Endothelial cell of umbilical vein (primary cell): ENCODE data around the gene IL1RL1.

Source experiments
- EZH2 ChIP-seq: IDR thresholded peaks from 2 replicates; pipeline ENCODE4 v1.6.1; 2012; ENCODE audit warnings: borderline replicate concordance, low read depth, mild to moderate bottlenecking, moderate library complexity, low read length, inconsistent platforms; ENCODE audit not compliant: severe bottlenecking
- JUN ChIP-seq: IDR thresholded peaks from 2 replicates; pipeline ENCODE4 v1.6.1; 2011; ENCODE audit warnings: borderline replicate concordance, low read depth; ENCODE audit not compliant: insufficient read length, insufficient read depth
- MYC ChIP-seq: IDR thresholded peaks from one replicate; pipeline ENCODE4 v1.6.1; 2011; ENCODE audit warnings: mild to moderate bottlenecking, low read depth, low read length
- POLR2A ChIP-seq: IDR thresholded peaks from 2 replicates; pipeline ENCODE4 v1.6.1; 2012; ENCODE audit warnings: low read depth, mild to moderate bottlenecking, control low read depth, low read length
- POLR2AphosphoS5 ChIP-seq: IDR thresholded peaks from 2 replicates; pipeline ENCODE4 v1.6.1; 2012; ENCODE audit warnings: low read depth, mild to moderate bottlenecking, control low read depth, low read length, moderate library complexity; ENCODE audit not compliant: insufficient read depth
- TF ChIP-seq, protein P1 (sequence below), 2 donors: IDR thresholded peaks; 1 replicate in 1 of 2; 2 replicates in 1 of 2; pipeline ENCODE4 v1.5.1; 2011; ENCODE audit warnings: low read length in 2 of 2, mild to moderate bottlenecking in 2 of 2, moderate library complexity in 2 of 2, control low read depth in 1 of 2, inconsistent platforms in 1 of 2, low read depth in 1 of 2; ENCODE audit not compliant: insufficient read depth in 1 of 2; ENCODE audit errors: extremely low read depth in 1 of 2

DNA sequence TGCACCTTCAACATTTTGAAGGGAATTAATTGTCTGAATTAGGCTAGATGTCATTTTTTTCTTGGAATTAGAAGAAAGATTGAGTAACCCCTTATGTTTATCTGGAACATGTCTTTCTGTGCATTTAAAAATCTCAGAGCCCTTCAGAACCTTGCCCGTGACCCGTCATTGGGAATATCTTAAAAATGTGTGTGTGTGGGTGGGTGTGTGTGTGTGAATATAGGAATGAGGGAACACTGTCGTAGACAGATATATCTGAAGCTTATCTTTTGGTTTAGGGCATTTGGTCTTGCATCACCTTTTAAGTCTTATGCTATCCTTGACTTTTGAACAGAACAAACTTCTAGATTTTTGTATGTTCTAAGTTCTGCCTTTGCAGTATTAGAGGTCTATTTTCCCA, 13.5 kb upstream of the IL1RL1 start:
- TF ChIP-seq, protein P1, sequence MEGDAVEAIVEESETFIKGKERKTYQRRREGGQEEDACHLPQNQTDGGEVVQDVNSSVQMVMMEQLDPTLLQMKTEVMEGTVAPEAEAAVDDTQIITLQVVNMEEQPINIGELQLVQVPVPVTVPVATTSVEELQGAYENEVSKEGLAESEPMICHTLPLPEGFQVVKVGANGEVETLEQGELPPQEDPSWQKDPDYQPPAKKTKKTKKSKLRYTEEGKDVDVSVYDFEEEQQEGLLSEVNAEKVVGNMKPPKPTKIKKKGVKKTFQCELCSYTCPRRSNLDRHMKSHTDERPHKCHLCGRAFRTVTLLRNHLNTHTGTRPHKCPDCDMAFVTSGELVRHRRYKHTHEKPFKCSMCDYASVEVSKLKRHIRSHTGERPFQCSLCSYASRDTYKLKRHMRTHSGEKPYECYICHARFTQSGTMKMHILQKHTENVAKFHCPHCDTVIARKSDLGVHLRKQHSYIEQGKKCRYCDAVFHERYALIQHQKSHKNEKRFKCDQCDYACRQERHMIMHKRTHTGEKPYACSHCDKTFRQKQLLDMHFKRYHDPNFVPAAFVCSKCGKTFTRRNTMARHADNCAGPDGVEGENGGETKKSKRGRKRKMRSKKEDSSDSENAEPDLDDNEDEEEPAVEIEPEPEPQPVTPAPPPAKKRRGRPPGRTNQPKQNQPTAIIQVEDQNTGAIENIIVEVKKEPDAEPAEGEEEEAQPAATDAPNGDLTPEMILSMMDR (IDR thresholded peaks at IDR 0.05; ENCODE audit: extremely low read depth in 1 of 2, insufficient read depth in 1 of 2, low read depth in 1 of 2, low read length in 2 of 2): no peak
- TF ChIP-seq POLR2A (no peak), MYC (no peak), POLR2AphosphoS5 (no peak), EZH2 (no peak), JUN (no peak)
